Hematopoietic multipotent progenitor cell treated with erythropoietin and hydrocortisone succinate and interleukin-3 and kit ligand, for 8 days (in vitro differentiated cells): ENCODE data around the gene PPP6R1.
"Not testable (repeated sequence)": the region's sequence is repeated elsewhere in the genome, so short reads cannot be mapped to it uniquely, and the experiment has no call there.

Experiments used
- DNase-seq: peaks from one replicate; pipeline ENCODE4 v3.0.0-alpha.2; 2015

Gene PPP6R1

DNA sequence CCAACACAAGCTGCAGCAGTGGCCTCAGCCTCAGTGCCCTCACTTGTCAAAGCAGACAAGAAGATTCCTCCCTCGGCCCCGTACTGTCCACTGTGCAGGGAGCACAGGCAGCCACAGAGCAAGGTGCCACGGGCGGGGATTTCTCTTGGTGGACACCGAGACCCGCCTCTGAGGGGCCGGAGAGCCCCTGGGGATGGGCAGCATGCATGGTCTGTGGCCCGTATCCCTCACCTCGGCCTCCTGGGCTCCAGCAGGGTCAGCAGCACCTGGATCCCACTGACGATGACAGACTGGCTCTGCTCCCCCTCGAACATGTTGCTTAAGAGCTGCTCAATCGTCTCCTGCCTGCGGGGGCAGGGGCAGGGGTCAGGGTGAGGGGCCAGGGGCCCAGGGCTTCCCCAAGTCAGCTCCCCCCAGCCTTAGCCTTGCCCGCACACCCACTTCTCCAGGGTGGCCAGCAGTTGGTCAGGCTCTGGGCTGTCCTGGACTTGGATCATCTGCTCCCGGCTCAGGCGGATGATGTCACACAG, 16.8 kb downstream of the PPP6R1 start:
- no peak for DNase-seq

DNA sequence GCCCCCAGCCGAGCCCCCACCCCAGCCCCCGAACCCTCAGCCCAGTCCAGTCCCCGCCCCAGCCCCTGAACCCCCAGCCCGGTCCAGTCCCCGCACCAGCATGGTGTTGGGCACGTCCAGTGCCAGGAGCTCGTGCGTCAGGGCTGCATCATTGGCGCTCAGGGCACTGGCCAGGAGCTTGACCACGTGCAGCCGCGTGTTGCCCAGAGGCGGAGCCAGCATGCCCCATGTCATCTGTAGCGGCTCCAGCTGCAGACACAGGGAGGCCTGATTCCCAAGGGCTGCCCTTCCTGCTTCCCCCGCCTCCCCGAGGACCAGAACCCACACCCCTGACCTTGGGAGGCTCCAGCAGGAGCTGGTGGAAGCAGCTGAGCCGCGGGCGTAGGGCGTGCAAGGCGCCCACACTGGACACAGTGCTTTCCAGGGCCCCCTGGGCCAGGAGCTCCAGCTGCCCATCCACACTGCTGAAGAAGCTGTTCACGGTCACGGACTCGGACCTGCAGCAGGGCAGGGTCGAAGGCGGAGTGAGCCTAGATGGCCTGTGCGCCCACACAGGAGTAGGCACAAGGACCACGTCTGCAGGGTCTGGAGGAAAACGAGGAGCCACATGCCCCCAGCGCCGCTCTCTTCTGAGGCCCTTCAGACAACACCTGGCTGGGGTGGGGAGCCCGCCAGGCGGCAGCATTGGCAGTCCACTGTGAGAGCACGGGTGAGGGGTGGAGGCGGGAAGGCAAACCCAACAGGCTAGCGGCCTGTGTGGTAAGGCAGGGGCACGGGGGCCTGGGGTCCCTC, 17.5 kb downstream of the PPP6R1 start:
- DNase-seq = no peak

DNA sequence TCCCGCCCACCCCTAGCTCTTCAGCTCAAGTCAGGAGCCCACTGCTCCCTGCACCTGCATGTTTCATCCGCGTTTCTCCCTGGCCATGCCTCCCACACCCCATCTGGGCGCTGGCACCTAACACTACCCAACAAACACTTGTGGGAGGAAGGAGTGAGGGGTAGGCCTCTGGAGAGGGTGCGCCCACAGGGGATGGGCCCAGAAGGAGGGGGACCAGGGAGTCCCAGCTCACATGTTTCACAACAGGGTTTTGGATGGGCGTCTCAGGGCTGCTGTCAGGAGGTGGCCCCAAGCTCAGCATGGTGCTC, 18.1 kb downstream of the PPP6R1 start:
- DNase-seq = no peak

DNA sequence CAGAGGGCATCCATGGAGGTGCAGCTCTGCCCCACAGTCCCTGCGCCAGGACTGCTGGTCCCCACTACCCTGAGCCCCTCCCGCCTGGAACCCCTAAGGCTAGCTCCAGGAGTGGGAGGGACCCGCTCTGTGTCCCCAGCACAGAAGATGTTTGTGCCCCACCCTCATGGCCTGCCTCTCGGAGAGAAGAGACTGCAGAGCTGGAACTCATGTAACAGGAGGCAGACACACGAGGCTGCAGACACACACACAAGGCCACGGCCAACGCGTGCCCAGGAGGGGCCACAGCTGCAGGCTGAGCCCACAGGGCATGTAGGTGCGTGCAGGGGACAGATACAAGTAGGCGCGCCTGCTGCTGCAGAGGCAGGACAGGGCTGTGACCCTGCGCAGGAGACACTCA, 19.8 kb downstream of the PPP6R1 start:
- no peak for DNase-seq

DNA sequence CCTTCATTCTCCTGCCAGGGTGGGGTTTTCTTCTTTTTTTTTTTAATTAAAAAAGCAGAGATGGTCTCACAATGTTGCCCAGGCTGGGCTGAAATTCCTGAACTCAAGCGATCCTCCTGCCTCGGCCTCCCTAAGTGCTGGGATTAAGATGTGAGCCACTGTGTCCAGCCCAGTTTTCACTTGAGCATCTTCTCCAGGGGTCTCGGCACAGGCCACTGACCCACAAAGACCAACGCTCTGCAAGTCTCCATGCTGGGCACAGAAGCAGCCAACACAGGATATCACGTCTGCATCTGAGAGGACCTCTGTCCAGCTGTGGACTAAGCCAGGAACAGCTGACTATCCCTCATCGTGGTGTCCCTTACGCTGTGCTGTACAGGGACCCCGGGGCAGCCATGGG, 20.8 kb downstream of the PPP6R1 start:
- DNase-seq = no peak

DNA sequence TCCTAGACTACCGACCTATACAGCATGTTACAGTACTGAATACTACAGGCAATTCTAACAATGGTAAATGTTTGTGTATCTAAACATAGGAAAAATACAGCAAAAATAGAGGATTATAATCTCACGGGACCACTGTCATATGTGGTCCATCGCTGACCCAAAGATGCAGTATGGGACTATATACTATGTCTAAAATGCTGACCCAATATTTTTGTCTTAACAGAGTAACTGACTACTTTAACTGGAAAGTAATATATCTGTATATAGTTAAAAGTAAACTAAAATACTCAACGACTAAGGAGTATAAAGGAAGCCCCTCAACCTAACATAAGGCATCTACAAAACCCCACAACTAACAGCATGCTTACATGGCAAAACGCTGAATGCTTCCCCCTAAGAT, 25.8 kb downstream of the PPP6R1 start:
- DNase-seq = no peak

DNA sequence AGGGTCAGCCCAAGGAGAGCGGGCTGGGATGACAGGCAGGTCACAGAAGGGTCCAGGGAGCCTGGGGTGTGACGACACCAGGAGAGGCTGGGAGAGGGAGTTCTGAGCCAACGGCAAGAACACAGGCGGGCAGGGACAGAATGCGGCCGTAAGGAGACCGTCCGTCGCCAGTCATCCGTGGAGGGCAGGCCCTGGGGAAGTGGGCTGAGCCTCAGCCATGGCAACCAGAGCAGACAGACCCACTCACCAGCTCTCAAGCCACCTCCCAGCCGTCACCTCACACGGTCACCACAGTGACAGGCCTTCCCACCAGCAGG, 26.6 kb downstream of the PPP6R1 start:
- no peak for DNase-seq

DNA sequence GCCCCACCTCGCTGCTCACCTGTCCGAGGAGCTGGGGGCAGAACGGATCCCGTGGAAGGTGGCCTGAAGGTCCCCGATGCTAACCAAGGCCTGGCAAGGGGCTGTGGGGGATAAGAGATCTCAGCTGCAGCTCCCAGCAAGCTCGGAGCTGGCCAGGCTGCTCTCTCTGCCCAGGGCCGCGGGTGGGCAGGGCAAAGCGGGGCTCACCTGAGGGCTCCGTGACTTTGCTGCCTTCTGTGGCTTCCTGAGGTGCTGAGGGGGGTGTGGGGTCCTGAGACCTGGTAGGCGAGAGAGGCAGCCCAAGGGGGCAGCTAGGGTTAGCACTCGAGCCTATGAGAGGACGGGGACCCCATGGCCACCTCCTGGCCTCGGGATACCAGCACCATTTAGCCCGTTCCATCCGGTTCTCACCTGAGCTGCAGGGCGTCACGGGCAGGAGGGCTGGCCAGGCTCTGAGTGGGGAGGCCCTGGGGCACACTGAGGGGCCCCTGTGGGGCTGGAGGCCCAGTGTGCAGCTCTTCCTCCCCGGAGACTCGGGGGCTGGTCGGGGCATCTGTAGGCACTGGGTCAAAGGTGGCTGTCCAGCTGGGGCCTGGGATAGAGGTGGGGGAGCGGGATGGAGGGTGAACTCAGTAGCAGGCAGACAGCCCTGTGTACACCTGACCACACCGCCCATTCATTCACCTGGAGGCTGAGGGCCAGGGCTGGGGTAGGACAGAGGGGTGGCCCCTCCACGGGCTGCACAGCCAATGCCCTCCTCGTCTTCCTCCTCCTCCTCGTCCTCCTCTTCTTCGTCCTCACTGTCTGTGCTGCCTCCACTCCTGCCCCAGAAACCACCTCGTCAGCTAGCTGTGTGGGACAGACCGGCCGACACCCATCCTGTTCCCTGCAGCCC, 27.2 kb downstream of the PPP6R1 start:
- no peak for DNase-seq

DNA sequence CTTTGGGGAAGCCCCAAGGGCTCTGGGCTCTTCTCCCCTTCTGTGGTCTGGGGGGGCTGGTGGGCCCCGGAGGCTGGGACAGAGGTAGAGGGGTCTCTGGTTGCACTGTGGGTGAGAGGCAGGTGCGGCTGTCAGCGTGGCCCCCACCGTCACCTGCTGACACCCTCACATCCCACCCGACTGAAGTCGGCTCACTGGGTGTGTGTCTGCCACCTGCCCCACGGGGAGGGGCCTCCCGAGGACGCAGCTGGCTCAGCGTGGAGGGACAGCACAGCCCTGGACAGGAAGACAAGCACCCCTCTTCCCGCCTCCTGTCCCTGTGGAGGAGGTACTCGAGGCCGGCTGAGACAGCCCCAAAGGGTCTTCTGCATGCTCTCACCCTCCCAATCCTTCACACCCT, 28.0 kb downstream of the PPP6R1 start:
- no peak for DNase-seq

DNA sequence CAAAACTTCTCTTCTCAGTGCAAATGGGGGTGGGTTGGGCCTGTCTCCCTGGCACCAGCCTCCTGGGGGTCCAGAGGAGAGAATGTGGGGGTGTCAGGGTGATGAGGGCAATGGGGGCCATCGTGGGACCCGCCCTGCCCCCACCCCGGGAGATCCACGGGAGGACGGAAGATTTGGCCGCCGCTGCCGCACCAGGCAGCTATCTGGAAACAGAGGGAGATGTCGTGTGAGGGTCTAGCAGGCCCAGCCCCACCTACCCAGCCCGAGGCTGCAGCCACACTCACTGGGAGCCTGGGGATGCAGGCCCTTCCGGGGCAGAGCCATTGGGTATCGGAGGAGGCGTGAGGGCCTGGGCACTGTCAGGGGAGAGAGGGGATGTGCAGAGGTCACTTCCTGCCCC, 28.5 kb downstream of the PPP6R1 start:
- DNase-seq = no peak

DNA sequence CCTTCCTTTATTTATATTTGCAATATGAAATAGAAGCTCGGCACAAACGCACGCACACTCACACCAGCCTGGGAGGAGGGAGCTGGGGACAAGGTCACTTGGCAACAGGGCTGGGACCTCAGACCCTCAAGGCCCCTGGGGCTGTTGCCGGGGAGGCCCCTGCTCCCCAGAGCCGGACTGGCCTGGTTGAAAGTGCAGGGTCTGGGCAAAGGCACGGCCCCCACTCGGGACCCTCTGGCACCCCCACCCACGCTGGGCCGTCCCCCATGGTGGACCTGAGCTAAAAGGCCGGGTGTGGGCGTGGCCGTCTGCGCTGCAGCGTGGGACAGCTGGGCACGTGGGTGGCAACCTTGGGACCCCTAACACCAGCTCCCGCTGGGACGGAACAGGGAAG, 29.0 kb downstream of the PPP6R1 start:
- no peak for DNase-seq

DNA sequence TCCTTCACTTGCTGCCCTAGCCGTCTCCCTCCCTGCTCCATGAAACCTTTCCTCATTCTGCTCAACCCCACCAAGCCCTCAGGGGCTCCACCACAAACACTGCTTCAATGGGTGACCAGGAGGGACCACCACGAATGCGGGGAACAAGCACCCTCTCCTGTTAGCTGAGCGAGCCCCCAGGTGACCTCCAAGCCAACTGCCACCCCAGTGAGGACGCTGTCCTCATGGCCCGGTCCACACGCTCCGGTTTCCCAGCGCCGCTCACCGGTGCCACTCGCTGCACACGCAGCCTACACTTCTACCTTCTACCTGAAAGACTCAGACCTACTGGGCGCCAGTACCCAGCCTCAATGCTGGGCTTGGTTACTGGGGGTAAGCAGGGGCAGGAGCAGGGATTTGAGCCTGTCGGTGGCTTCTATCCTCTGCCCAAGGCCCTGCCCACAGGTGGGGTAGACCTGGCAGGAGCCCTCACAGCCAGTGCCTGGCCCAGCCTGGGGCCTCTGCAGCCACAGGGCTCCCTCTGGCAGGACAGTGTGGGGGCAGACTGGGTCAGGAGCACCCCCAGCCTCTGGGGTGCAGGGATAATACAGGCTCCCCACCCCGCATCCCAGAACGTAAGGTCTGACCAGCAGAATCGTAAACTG, 29.6 kb downstream of the PPP6R1 start:
- DNase-seq = no peak

DNA sequence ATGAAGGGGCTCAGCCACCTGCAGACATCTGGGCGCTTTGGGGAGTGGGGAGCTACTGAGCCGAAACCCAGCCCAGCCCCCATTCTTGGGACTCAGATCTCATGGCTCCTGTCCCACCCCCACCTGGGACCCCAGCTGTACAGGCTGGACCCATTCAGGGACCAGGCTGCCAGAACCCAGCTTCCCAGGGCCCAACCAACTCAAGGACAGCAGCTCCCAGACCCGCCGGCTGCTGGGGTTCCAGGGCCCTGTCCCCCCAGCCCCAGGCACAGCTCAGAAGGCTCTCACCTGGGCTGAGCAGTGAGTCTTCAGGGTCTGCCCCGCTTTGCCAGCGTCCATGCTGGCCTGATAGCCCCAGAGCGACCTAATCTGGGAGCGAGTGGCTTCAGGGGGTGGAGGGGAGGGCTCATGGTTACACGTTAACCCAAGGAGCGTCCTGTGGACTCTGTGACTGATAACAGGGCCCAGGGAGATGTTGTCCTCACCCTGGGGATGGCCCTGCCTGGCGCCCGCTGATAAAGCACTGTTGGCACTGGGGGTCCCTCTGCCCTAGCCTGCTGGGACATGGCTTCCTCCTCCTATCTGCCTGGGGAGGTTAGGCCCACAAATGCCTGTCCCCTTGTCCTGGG, 30.3 kb downstream of the PPP6R1 start, which contains the start of gene TMEM86B:
Gene TMEM86B (minus strand): TSS at position 361 of the 629 bp plus-strand sequence. CDS start 22 bp downstream, at position 339.
- DNase-seq = peak; percentile 98

DNA sequence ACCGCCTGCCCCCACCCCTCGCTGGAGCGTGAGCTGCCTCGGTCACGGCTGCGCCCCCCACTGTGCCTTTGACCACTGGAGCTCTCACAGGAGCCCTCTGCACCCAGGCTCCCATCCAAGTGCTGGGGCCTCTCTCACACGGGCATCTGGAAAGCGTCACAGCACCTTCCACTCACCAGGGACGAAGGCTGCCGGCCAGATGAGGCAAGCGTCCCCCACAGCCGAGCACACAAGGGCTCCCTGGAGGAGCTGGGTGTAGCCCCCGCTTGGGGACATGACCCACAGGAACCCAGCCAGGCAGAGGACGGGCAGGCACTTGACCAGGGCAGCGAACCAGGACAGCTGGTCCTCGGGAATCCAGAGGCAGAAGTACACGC, 30.8 kb downstream of the PPP6R1 start:
- DNase-seq = no peak

DNA sequence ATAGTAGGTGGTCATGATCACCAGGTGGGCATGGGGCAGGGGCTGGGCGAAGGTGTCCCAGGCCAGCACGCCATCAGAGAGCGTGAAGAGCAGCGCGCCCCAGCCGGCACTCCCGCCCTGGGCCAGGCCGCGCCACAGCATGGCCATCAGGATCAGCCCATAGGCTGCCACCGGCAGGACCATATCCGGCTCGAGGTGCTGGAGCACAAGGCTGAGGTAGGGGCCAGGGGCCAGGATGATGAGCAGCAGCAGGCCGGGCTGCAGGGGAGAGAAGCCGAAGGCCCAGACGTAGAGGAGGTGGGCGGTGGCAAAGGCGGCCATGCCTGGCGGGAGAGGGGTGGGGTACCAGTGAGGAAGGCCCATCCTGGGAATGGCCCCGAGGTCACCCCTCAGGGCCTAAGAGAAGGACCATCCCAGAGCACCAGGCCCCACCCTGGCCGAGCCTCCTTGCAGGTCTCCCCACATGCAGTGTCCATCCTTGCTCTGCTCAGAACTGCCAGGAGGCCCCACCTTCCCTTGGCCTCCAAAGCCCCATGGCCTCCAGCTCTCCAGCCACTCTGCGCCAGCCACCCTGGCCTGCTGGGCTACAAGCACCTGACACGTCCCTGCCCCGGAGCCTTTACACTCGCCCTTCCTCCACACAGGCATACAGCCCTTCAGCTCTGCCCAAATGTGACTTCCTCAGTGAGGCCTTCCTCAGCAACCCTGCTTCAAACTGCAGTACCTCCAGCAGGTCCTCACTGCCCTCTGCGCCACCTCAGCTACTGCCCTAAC, 31.4 kb downstream of the PPP6R1 start:
- no peak for DNase-seq

DNA sequence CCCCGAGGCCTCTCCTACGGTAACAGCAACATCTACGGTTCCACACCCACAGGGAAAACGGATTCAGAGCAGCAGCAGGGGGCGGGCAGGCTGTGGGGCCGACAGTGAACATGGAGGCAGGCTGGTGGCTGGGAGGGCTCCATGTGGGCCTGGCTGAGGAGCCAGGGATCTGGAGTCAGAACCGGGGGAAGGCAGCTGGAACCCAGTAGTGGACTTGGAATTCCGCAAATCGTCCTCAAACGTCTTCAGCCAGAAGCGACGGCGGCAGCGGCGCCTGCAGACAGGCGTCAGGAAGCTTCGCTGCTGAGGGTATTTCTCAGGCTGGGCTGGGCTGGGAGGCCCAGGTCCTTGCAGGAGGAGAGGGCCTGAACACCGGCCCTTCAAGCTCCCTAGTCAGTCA, 32.0 kb downstream of the PPP6R1 start:
- DNase-seq = no peak

DNA sequence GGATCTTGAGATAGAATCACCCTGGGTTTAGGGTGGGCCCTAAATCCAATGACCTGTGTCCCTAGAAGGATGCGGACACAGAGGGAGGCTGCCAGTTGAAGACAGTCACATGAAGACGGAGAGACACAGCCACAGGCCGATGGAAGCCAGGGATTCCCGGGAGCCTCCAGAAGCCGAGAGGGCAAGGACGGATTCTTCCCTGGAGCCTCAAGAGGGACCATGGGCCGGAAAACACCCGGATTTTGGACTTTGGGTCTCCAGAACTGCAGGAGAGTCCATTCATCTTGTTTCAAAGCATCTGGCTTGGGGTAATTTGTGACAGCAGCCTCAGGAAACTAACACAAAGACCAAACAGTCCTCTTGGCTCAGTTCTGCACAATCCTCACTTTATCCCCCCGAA, 32.5 kb downstream of the PPP6R1 start:
- no peak for DNase-seq

DNA sequence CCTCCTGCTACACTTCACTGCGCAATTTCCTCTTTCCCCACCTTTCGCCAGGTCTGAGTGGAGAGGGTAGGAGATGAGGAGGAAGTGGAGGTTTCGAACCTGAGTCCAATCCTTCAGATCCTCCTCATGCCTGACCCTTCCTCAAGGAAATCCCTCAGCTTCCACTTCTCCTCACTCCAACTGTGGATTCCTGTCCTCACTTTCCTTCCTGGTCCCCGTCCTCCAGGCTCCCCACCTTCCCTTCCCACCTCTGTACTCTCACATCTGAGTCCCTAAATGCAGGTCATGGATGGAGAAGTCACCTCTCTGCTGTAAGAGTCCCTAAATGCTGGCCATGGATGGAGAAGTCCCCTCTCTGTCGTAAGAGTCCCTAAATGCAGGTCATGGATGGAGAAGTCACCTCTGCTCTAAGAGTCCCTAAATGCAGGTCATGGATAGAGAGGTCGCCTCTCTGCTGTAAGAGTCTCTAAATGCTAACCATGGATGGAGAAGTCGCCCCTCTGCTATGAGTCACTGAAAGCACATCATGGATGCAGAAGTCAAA, 33.3 kb downstream of the PPP6R1 start:
- DNase-seq = no peak

DNA sequence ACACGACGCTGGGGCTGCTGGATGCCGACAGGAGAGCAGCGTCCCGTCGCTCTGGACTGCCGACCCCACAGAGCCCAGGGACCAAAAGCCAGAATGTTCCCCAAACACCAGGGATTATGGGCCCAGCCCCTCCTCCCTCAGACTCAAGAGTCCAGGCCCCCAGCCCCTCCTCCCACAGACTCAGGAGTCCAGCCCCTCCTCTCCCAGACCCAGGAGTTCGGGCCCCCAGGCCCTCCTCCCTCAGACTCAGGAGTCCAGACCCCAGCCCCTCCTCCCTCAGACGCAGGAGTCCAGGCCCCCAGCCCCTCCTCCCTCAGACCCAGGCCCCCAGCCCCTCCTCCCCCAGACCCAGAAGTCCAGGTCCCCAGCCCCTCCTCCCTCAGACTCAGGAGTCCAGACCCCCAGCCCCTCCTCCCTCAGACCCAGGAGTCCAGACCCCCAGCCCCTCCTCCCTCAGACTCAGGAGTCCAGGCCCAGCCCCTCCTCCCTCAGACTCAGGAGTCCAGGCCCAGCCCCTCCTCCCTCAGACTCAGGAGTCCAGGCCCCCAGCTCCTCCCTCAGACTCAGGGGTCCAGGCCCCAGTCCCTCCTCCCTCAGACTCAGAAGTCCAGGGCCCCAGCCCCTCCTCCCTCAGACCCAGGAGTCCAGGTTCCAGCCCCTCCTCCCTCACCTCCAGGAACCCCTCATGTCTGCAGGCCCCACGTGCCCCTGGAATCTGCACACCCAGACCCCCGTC, 34.0 kb downstream of the PPP6R1 start:
- not testable (repeated sequence) for DNase-seq

DNA sequence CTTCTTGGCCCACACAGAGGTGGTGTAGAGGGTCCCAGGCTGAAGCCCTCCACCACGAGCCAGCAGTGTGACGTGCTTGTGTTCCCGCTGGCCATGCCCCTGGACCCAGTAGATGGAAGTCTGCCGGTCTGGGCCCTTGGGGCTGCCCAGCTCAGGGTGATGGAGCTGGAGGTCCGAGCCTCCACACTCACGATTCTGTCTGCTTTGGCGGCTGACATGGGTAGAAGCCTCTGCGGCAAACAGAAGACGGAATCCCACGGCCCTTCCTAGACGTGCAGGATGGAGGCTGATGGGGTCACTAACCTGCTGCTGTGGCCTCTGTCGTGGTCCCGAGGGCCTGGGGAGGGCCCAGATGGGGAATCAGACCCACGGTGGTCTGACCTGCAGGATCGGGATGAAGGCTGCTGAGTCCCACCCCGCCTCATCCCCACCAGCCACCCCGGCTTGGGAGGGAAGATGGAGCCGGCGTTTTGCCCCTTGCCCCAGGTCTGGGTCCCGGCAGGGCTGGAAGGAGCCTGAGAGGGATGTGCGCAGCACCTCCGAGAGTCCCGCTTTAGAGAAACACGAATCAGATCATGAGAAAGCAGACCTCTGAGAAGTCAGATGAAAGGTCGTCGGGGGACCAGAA, 34.7 kb downstream of the PPP6R1 start:
- no peak for DNase-seq
